A673 (cell line): ENCODE data around the gene SPRYD3.

ENCODE experiments used
- CTCF ChIP-seq: fragments of 300-800, 200-600 bp; sonication (generic); conservative IDR thresholded peaks from 2 replicates; pipeline ENCODE4 v1.5.1; 2017; ENCODE audit warnings: low read depth, mild to moderate bottlenecking, antibody characterized with exemption, low read length, moderate library complexity, mixed read lengths
- EZH2 ChIP-seq: fragments of 200-600 bp; sonication (generic); IDR thresholded peaks from 2 replicates; pipeline ENCODE4 v1.6.1; 2017; ENCODE audit warnings: borderline replicate concordance, low read depth, mild to moderate bottlenecking, mixed read lengths, antibody characterized with exemption, low read length; ENCODE audit not compliant: poor library complexity, severe bottlenecking

GRCh38 chr12:53014709-53015108 is 64.5 kb downstream of the SPRYD3 start:
- TF ChIP-seq CTCF: no peak
- TF ChIP-seq EZH2: no peak
